ENCODE measurements around the gene SH3RF3. TPM values are rescaled to one million over a fixed set of nuclear protein-coding genes. Genes with fewer than 3 reads are reported as not detected.

SH3RF3 gene
- total RNA-seq, 2 donors from 2014 or later: 1.3 to 2.7 TPM

GRCh38 chr2:109418716-109419115, 289.7 kb downstream of the SH3RF3 start:
- ATAC-seq (no peak), DNase-seq (no peak)
- intact Hi-C loops (cut with DNase I, micrococcal nuclease): no loop called here

- DNase-seq (no peak), ATAC-seq (no peak)
- intact Hi-C loops (cut with DNase I, micrococcal nuclease): no loop called here
Measured at GRCh38 chr2:109419171-109419756, 290.3 kb downstream of the SH3RF3 start.

GRCh38 chr2:109419960-109420370, 291.0 kb downstream of the SH3RF3 start:
- DNase-seq: no peak
- intact Hi-C loops (cut with DNase I, micrococcal nuclease): no loop called here
- ATAC-seq: no peak

DNA sequence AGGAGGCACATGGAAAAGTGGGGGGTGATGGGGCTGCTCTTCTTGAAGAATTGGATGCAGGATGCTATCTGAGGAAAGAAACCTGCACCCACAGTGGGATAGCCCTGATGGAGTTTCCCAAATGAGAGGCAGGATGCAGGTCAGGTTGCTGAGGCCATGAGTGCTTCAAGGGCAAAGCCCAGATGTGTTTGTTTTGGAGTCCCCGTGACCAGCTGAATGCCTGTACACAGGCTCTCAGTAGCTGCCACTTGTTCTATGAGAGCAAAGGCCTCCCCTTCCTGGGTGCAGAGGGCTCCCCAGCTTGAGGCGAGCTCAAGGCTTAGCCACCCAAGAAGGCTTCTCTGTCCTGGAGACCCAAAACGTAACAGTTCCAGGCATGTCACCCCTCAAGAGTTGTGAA, 292.1 kb downstream of the SH3RF3 start:
- ATAC-seq (no peak), DNase-seq (no peak)
- intact Hi-C loops (cut with DNase I, micrococcal nuclease): no loop called here

DNA sequence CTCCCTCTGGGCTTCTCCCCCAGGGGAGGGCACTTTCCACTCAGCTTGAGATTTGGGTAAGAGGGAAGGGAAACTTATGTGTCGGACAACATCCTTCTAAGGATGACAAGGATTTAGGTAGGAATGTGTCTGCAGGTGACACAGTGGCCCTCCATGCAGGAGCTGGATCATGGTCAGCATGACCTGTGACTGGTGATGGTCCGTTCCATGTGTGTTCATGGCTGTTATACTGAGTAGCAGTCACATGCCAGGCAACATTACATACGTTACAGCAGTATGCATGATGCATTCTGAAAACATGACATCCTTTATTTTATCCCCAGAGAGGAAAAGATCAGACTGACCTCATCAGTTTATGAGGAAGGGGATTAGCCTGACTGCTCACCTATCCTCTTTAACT, 292.6 kb downstream of the SH3RF3 start:
- DNase-seq (no peak), ATAC-seq (no peak)
- intact Hi-C loops (cut with DNase I, micrococcal nuclease): no loop called here

- no peak for DNase-seq
- intact Hi-C loops (cut with DNase I, micrococcal nuclease): no loop called here
Measured at GRCh38 chr2:109422071-109422757, 293.2 kb downstream of the SH3RF3 start.

DNA sequence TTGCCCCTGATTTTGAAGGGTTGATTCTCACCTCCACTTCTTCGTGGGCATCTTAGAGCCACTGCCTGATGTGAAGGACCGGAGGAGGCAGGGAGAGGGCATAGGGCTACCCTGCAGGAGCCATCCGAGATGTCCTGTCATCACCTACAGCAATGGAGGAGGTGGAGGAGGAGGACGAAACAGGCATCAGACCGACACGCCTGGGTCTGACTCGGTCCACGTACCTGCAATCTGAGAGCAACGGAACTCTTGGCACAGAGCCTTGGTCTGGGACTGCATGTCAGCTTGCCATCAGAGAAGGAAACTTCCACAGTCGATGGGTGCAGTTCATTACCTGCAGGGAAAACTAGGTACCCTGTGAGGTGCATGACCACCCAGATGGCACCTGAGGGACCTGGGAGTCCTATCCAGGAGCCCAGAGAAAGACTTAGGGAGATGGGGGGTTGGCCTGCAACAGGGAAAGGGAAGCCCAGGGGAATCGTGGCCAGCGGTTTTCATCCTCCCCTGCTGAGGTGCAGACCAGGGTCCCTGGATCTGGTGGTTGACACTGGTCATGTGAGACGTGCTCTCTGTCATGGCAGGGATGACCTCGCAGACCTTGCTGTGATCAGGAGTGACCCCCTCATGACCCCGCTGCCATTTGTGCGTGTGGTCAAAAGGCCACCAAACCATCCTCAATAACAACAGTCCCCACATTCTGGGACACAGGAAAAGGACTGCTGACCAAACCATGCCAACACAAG, 293.9 kb downstream of the SH3RF3 start:
- DNase-seq (no peak), ATAC-seq (no peak)
- intact Hi-C loops (cut with DNase I, micrococcal nuclease): no loop called here

More at GRCh38 chr2:109422071-109422757, 293.2 kb downstream of the SH3RF3 start:
- ATAC-seq: no peak

- intact Hi-C loops (cut with DNase I, micrococcal nuclease): no loop called here
- DNase-seq (no peak), ATAC-seq (peak; percentile 49)
Measured at GRCh38 chr2:109423556-109424359, 294.8 kb downstream of the SH3RF3 start.

DNA sequence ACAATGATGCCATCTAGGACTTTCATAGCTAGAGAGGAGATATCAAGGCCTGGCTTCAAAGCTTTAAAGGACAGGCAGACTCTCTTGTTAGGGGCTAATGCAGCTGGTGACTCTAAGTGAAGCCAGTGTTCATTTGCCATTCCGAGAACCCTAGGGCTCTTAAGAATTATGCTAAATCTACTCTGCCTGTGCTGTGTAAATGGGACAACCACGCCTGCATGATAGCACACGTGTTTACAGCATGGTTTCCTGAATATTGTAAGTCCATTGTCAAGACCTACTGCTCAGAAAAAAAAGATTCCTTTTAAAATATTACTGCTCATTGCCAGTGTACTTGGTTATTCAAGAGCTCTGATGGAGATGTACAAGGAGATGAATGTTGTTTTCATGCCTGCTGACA, 296.4 kb downstream of the SH3RF3 start:
- no peak for DNase-seq
- ATAC-seq: no peak
- intact Hi-C loops (cut with DNase I, micrococcal nuclease): no loop called here

- intact Hi-C loops (cut with DNase I, micrococcal nuclease): no loop called here
- no peak for DNase-seq
- ATAC-seq: no peak
Measured at GRCh38 chr2:109427661-109428091, 298.7 kb downstream of the SH3RF3 start.

- DNase-seq: no peak
- no peak for ATAC-seq
- intact Hi-C loops (cut with DNase I, micrococcal nuclease): no loop called here
Measured at GRCh38 chr2:109428281-109428680, 299.3 kb downstream of the SH3RF3 start.

GRCh38 chr2:109428841-109429566, 300.0 kb downstream of the SH3RF3 start:
- ATAC-seq: no peak
- DNase-seq: no peak
- intact Hi-C loops (cut with DNase I, micrococcal nuclease): no loop called here

DNA sequence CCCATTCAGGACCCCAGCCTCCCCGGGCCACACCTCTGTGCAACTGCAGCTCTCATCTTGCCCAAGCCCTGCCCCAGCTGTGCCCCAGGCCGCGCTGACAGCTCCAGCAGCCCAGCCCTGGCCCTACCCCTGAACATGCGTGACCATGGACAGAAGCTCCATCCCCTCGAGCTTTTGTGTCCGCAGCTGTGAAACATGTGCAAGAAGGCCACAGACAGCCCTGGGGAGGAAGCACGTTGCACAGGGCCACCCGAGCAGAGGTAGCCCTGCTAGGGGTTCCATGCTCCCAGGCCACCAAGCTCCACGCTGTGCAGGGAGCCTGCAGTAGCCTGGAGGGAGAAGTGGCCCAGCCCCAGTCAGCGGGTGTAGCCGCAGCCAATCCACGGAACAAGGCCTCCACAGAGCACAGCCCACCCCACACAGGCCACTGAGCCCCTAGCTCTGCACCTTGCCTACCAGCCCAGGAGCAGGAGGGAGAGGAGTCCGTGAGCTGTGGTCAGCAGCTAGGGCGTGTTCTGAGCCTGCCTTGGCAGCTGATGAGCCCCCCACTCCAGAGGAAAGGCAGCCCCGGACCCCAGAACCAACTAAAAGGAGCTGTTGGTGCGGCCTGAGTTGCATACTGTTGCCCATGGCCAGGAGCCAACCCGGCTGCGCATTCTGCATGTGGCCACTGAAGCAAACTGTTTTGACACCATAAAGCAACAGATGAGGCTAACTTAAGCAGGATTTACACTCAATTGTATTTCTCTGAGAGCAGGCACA, 300.7 kb downstream of the SH3RF3 start:
- intact Hi-C loops (cut with DNase I, micrococcal nuclease): no loop called here
- DNase-seq (no peak), ATAC-seq (no peak)

GRCh38 chr2:109430329-109430636, 301.3 kb downstream of the SH3RF3 start:
- DNase-seq: no peak

GRCh38 chr2:109432421-109432820, 303.4 kb downstream of the SH3RF3 start:
- intact Hi-C loops (cut with DNase I, micrococcal nuclease): no loop called here
- DNase-seq (no peak), ATAC-seq (no peak)

More at GRCh38 chr2:109430329-109430636, 301.3 kb downstream of the SH3RF3 start:
- intact Hi-C loops (cut with DNase I, micrococcal nuclease): no loop called here
- no peak for ATAC-seq

DNA sequence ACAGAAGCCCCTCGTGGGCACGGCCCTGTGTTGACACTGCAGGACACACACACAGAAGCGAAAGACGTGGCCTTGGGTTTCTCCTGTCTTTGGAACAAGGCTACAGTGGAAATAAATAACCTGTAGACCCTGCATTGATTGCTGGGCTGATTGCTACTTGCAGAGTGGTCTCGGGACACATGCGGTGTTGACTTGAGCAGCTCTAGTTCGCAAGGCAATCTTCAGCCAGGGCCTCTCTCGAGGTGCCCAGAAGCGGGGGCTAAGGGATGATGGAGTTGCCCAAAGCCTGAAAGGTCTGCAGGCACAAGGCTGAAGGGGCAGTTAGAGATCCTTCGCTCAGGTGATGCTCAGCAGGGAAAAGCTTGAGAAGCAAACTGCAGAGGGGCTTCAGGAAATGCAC, 304.5 kb downstream of the SH3RF3 start:
- no peak for DNase-seq
- ATAC-seq: no peak
- intact Hi-C loops (cut with DNase I, micrococcal nuclease): no loop called here

DNA sequence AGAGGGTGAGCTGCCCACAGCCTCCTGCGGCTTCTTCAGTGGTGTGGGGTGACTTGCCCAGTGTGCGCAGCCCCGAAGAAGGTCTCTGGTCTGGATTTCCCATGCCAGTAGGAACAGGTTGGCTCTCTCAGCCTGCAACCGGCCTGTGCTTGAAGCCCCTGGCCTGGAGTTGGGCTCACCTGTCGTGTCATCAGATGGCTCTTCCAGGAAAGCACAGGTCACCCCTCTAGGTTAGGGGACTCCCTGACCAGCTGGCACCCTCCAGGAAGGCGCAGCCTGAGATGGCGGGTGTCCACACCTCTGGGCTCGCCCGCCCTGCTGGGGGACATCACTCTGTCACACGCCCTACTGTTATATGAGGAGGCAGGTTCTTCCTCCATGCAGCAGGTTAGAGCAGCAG, 304.9 kb downstream of the SH3RF3 start:
- DNase-seq (no peak), ATAC-seq (no peak)
- intact Hi-C loops (cut with DNase I, micrococcal nuclease): no loop called here

DNA sequence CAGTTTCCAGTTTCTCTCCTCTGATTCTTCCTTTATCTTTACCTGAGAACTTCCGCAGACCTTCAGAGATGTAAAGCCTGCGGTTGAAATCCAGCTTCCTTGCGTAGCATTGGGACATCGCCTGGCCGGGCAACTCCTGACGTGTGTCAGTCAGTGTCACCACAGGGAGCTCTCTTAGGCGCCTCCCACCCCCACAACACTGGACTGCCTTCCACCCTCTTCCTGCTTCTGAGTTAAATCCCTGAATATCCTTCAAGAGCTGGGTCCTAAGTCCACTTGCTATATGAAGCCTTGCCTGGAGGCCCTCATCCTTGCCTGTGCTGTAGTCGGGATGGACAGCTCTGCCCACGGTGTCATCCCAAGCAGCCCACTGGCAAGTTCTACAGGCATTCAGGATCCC, 305.3 kb downstream of the SH3RF3 start:
- intact Hi-C loops (cut with DNase I, micrococcal nuclease): no loop called here
- DNase-seq (no peak), ATAC-seq (no peak)

All from left colon (tissue), 2 donors.